WTC11 (cell line): Measurements from ENCODE around the gene BMPER.

Experiments used
- CTCF ChIP-seq: fragments of 200-600 bp; IDR thresholded peaks from 2 replicates; pipeline ENCODE4 v1.8.0; 2022; ENCODE audit warnings: antibody characterized with exemption
- NR3C1 ChIP-seq: sonication (generic); formaldehyde crosslinking; conservative IDR thresholded peaks from 2 replicates; pipeline ENCODE4 v1.8.1; 2023; ENCODE audit warnings: low read depth, mild to moderate bottlenecking, missing genetic modification reagents
- TF ChIP-seq, protein P1 (sequence below): sonication (generic); formaldehyde crosslinking; IDR thresholded peaks from 2 replicates; pipeline ENCODE4 v1.8.0; 2023; ENCODE audit warnings: missing genetic modification reagents, mild to moderate bottlenecking, borderline replicate concordance

- TF ChIP-seq CTCF (no peak), NR3C1 (no peak)
- TF ChIP-seq, protein P1, sequence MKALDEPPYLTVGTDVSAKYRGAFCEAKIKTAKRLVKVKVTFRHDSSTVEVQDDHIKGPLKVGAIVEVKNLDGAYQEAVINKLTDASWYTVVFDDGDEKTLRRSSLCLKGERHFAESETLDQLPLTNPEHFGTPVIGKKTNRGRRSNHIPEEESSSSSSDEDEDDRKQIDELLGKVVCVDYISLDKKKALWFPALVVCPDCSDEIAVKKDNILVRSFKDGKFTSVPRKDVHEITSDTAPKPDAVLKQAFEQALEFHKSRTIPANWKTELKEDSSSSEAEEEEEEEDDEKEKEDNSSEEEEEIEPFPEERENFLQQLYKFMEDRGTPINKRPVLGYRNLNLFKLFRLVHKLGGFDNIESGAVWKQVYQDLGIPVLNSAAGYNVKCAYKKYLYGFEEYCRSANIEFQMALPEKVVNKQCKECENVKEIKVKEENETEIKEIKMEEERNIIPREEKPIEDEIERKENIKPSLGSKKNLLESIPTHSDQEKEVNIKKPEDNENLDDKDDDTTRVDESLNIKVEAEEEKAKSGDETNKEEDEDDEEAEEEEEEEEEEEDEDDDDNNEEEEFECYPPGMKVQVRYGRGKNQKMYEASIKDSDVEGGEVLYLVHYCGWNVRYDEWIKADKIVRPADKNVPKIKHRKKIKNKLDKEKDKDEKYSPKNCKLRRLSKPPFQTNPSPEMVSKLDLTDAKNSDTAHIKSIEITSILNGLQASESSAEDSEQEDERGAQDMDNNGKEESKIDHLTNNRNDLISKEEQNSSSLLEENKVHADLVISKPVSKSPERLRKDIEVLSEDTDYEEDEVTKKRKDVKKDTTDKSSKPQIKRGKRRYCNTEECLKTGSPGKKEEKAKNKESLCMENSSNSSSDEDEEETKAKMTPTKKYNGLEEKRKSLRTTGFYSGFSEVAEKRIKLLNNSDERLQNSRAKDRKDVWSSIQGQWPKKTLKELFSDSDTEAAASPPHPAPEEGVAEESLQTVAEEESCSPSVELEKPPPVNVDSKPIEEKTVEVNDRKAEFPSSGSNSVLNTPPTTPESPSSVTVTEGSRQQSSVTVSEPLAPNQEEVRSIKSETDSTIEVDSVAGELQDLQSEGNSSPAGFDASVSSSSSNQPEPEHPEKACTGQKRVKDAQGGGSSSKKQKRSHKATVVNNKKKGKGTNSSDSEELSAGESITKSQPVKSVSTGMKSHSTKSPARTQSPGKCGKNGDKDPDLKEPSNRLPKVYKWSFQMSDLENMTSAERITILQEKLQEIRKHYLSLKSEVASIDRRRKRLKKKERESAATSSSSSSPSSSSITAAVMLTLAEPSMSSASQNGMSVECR (CRISPR knock-in tag) = no peak
Observed at GRCh38 chr7:33973231-33974015, 68.1 kb downstream of the BMPER start.
